ENCODE results near the gene MRPL28. TPM values are rescaled to one million over a fixed set of nuclear protein-coding genes. Genes with fewer than 3 reads are reported as not detected.
"Not testable (repeated sequence)": the region's sequence is repeated elsewhere in the genome, so short reads cannot be mapped to it uniquely, and the experiment has no call there.

MRPL28 gene
- total RNA-seq: 10 to 100 TPM; 89.0 to 90.7 TPM

DNA sequence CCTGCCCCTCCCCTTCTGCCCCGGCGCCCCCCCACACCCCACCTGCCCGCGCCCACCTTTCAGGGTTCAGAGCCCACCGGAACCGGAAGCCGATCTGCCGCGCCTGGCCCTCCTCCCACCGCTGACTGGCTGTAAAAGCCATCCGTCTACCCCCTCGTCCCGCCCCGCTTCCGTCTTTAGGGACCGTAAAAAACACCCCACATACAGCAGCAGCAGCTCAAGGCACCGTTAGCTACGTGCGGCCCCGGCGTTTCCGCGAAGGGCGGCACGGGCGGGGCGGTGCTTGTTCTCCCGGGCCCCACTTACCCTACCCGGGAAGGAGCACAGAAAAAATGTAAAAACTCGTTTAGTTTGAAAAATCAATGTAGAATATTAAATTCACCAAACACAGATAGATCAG, at the start of gene MRPL28:
Gene MRPL28 (minus strand): TSS at position 96 of the 400 bp plus-strand sequence. CDS start 320 bp downstream, outside the sequence.
- Mint-ChIP-seq H3K36me3 (peaks cover 11% of the 10 kb centered on the region), H3K4me1 (peaks cover 15% of the 10 kb centered on the region), H3K9me3 (ENCODE audit: low read depth) (no peaks in the 10 kb centered on the region), H3K27me3 (no peaks in the 10 kb centered on the region), H3K27ac (peak within 1 kb of the TSS; percentile 87), H3K4me3 (peak within 1 kb of the TSS; percentile 68)
- ATAC-seq (peak; percentile 100), DNase-seq (peak; percentile 97)
- CTCF ChIA-PET: interaction anchor here (0.7 to 1.8 kb wide), 7 partner anchors 8 to 274 kb away, joined by 3 to 11 read pairs (median 4); partner anchors contain the start of gene AXIN1

DNA sequence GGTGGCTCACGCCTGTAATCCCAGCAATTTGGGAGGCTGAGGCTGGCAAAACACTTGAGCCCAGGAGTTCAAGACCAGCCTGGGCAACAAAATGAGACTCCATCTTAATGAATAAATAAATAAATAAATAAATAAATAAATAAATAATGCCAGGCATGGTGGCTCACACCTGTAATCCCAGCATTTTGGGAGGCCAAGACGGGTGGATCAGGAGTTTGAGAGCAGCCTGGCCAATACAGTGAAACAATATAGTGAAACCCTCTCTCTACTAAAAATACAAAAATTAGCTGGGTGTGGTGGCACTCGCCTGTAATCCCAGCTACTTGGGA, 44.8 kb upstream of the MRPL28 start:
- CTCF ChIA-PET; H3K4me1 Mint-ChIP-seq; H3K27me3 Mint-ChIP-seq; H3K36me3 Mint-ChIP-seq; H3K27ac Mint-ChIP-seq; ATAC-seq; H3K9me3 Mint-ChIP-seq (ENCODE audit: low read depth); DNase-seq; H3K4me3 Mint-ChIP-seq: not testable (repeated sequence)

DNA sequence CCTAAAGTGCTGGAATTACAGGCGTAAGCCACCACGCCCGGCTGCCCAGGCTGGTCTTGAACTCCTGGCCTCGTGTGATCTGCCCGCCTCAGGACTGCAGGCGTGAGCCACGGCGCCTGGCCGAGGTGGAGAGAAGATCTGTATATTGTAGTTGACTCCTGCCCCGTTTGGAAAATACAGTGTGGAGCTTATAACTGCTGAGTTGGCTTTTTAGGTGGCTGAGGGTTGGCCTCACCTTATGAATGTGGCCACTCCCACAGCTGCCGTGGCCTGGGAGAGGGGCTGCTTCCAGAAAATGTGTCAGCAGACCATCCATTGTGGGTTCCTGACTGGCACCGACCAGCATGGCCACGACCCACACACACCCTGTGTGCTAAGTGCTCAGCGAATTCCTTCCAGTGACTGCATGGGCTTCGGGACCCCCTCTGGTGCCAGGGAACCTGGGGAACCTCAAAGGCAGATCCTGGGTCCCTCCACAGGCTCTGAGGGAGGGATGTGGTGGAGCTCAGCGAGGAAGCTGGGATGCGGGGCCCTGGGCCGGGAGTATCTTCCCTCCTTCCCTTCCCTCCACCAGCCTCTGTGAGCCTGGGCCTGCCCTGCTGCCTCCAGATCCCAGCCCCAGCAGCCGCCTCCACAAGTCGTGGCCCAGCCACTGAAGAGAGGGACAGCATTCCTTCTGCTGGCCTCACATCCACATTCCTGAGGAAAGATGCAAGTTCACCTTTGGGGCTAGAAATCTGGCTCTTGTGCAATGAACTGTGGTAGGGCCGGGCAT, 44.2 kb upstream of the MRPL28 start:
- no peaks in the 10 kb centered on the region for H3K36me3 Mint-ChIP-seq
- CTCF ChIA-PET: no interaction called here
- ATAC-seq (no peak), DNase-seq (no peak)
- no peaks in the 10 kb centered on the region for H3K4me1 Mint-ChIP-seq
- no peaks in the 10 kb centered on the region for H3K27me3 Mint-ChIP-seq
- H3K9me3 Mint-ChIP-seq (ENCODE audit: low read depth): no peaks in the 10 kb centered on the region
- no peak overlapping the region for H3K4me3 Mint-ChIP-seq
- no peak overlapping the region for H3K27ac Mint-ChIP-seq

DNA sequence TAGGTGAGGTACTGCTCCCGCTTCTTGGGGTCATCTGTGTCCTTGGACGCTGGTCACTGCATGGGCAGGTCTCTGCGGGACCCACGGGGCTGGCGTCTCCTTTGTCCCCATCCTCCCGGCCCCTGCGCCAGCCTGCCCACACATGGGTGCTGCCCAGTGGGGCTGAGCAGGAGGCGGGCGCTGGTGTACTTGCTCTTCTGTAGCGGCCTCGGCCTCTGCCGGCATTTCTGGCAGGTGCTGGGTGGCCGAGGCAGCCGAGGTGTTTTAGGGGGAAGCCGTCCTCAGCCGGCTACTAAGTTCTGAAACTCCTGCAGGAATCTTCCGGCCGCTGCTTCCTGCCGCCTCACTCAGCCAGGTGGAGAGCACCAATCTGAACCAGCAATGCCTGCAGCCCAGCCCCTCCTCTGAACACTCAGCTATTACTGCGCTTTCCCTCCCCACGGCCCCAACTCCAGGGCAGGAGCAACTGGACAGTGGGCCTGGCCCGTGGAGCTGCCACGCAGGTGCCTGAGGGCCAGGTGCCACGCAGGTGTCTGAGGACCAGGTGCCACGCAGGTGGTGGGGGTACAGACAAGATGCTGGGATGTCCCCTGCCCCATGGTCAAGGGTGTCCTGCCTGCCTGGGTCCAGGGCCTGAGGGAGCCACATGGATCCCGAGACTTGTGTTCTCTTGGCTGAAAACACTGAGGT, 41.4 kb upstream of the MRPL28 start:
- no peak overlapping the region for H3K27ac Mint-ChIP-seq
- CTCF ChIA-PET: no interaction called here
- ATAC-seq (no peak), DNase-seq (no peak)
- H3K4me1 Mint-ChIP-seq: no peaks in the 10 kb centered on the region
- H3K36me3 Mint-ChIP-seq: no peaks in the 10 kb centered on the region
- H3K9me3 Mint-ChIP-seq (ENCODE audit: low read depth): no peaks in the 10 kb centered on the region
- H3K4me3 Mint-ChIP-seq: no peak overlapping the region
- H3K27me3 Mint-ChIP-seq: no peaks in the 10 kb centered on the region

DNA sequence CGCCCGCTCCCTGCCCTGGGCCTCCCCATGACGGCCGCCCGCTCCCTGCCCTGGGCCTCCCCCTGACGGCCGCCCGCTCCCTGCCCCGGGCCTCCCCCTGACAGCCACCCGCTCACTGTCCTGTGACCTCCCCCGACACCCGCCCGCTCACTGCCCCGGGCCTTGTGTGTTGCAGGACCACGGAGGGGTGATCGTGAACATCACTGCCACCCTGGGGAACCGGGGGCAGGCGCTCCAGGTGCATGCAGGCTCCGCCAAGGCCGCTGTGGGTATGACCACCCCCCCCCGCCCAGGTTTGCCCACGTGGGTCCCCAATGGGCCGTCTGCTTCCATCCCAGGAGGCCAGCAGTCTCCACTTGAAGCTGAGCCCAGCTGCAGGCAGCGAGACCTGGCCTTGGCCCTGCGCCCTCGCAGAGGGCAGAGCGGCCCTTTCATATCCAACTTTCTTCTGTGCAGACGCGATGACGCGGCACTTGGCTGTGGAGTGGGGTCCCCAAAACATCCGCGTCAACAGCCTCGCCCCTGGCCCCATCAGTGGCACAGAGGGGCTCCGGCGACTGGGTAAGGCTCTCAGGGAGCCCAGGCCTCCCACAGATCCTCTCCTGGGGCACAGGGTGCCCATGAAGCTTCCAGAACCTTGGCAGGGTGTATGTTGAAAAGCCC, 40.3 kb upstream of the MRPL28 start:
- CTCF ChIA-PET: no interaction called here
- Mint-ChIP-seq H3K9me3 (ENCODE audit: low read depth) (no peaks in the 10 kb centered on the region), H3K36me3 (no peaks in the 10 kb centered on the region), H3K27ac (no peak overlapping the region), H3K27me3 (no peaks in the 10 kb centered on the region), H3K4me3 (no peak overlapping the region), H3K4me1 (no peaks in the 10 kb centered on the region)
- no peak for DNase-seq
- ATAC-seq: no peak

DNA sequence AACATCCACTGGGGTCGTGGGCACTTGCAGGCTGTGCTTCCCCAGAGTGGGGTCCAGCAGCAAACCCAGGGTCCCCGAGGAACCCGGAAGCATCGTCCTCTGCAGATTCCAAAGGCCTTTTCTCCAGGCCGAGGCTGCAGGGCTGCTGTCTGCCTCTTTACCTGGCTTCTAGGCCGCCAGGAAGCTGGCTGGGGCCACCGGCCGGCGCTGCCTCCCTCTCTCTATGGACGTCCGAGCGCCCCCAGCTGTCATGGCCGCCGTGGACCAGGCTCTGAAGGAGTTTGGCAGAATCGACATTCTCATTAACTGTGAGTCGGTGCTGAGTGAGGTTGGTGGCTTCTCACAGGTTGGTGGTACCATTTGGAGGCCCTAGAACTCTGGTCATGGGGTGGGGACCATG, 36.9 kb upstream of the MRPL28 start:
- ATAC-seq: no peak

DNA sequence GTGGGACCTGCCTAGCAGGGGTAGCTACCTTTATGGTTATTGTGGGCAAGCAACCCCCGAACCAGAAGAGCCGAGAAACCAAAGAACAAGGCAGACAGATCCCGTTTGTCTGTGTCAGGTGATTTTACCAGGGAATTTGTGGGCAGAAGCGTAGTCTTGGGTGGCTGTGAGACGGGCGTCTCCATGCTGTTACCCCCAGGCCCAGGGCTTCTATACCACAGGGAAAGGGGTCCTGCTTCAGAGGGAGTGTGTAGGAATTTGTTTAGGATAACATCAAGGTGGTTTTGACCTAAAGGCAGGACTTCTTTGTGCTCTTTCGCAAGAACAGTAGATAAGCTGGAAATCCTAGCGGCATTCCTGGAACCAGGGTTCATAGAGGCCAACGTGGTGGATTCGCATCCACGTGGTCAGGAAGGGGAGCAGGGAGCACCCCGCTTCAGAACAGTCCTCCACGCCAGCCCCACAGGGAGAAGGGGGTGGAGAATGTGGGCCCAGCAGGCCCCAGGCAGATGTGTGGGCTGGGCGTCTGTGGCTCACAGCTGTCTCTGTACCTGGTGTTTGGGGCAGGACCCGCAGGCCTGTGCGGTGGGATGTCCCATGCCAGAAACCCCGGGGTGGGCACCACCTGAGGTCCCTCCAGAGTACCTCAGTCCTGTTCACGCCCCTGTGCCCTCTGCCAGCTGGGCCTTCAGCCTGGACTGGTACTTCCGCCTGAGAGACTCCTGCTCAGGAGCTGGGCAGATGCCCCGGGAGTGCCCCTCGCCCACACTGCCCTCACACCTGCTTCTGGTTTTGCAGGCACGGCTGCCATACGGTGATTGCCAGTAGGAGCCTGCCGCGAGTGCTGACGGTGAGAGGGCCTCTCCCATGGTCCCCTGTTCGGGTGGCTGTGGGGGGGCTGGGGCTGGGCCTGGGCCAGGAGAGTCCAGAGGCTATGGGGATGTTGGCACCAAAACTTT, 35.5 kb upstream of the MRPL28 start:
- Mint-ChIP-seq H3K27ac (no peak overlapping the region), H3K4me1 (peaks cover 2% of the 10 kb centered on the region), H3K4me3 (no peak overlapping the region), H3K36me3 (no peaks in the 10 kb centered on the region), H3K27me3 (no peaks in the 10 kb centered on the region), H3K9me3 (ENCODE audit: low read depth) (no peaks in the 10 kb centered on the region)
- no peak for DNase-seq
- ATAC-seq: no peak
- CTCF ChIA-PET: interaction anchor here (0.6 kb wide), 1 partner anchor 159 kb away, joined by 4 read pairs; no protein-coding TSS in a partner anchor

More for the DNA sequence above, 36.9 kb upstream of the MRPL28 start:
- no peak for DNase-seq
- Mint-ChIP-seq H3K36me3 (no peaks in the 10 kb centered on the region), H3K4me3 (no peak overlapping the region), H3K4me1 (peaks cover 2% of the 10 kb centered on the region), H3K9me3 (ENCODE audit: low read depth) (no peaks in the 10 kb centered on the region), H3K27ac (no peak overlapping the region), H3K27me3 (no peaks in the 10 kb centered on the region)
- CTCF ChIA-PET: no interaction called here

DNA sequence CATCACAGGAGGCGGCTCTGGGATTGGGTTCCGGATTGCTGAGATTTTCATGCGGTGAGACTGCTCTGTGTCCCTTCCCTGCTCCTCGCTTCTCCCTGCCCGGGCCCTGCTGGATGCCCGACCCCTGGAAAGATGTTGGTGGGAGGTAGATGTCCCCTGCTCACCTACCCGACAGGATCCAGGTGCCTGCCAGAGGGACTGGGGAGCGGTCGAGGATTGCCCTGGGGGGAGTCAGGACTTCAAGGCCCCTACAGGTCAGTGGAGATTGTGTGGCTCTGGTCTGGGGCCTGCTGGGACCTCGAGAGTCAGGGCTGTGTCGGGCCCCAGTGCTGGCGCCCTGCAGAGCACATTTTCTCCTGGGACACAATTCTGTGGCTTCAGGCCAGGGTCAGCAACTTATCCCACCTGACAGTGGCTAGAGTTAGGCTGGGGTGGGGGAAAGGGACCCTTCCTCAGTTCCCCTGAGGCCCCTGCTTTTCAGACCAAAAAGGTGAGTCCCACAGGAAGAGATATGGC, 34.7 kb upstream of the MRPL28 start:
- CTCF ChIA-PET: no interaction called here
- H3K4me3 Mint-ChIP-seq: no peak overlapping the region
- no peaks in the 10 kb centered on the region for H3K9me3 Mint-ChIP-seq (ENCODE audit: low read depth)
- H3K27ac Mint-ChIP-seq: no peak overlapping the region
- ATAC-seq (no peak), DNase-seq (no peak)
- H3K36me3 Mint-ChIP-seq: no peaks in the 10 kb centered on the region
- peaks cover 9% of the 10 kb centered on the region for H3K4me1 Mint-ChIP-seq
- no peaks in the 10 kb centered on the region for H3K27me3 Mint-ChIP-seq

DNA sequence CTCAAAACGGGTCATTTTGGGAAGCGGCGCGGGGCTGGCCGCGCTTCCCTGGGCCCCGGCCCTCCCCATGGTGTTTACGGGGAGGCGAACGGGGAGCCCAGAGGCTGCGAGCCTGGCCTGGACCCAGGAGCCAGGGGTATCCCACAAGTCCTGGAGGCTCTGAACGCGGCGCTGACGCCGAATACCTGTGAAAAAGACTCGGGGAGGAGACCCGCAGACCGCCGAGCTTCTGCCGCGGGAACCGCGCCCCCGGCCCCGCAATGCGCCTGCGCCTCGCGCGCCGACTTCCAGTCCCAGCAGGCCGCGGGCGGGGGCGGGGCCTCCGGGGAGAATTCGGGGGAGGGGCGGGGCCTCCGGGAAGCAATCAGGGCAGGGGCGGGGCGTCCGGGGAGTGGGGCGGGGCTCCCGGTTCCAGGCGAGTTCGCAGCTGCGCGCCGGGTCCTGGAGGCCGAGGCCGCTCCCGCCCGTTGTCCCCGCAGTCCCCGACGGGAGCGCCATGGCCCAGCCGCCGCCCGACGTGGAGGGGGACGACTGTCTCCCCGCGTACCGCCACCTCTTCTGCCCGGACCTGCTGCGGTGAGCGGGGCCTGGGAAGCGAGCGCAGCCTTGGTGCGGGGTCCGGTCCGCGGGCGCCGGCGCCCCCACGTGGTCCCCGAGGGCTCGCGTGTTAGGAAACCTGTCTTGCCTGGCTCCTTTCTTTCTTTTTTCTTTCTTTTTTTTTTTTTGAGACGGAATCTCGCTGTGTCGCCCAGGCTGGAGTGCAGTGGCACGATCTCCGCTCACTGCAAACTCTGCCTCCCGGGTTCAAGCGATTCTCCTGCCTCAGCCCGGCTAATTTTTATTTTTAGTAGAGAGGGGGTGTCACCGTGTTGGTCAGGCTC, 31.4 kb upstream of the MRPL28 start, which contains the start of gene DECR2:
Gene DECR2 (plus strand): TSS at position 418 of the 881 bp plus-strand sequence. CDS start 79 bp downstream, at position 497.
- Mint-ChIP-seq H3K36me3 (no peaks in the 10 kb centered on the region), H3K27ac (peak within 1 kb of the TSS; percentile 83), H3K4me1 (peaks cover 10% of the 10 kb centered on the region), H3K4me3 (peak within 1 kb of the TSS; percentile 81), H3K27me3 (peaks cover 8% of the 10 kb centered on the region), H3K9me3 (ENCODE audit: low read depth) (no peaks in the 10 kb centered on the region)
- DNase-seq (peak; percentile 98), ATAC-seq (peak; percentile 86)
- CTCF ChIA-PET: interaction anchor here (0.7 to 2.0 kb wide), 7 partner anchors 9 to 295 kb away, joined by 3 to 10 read pairs (median 4); partner anchors contain the start of gene RAB11FIP3

DNA sequence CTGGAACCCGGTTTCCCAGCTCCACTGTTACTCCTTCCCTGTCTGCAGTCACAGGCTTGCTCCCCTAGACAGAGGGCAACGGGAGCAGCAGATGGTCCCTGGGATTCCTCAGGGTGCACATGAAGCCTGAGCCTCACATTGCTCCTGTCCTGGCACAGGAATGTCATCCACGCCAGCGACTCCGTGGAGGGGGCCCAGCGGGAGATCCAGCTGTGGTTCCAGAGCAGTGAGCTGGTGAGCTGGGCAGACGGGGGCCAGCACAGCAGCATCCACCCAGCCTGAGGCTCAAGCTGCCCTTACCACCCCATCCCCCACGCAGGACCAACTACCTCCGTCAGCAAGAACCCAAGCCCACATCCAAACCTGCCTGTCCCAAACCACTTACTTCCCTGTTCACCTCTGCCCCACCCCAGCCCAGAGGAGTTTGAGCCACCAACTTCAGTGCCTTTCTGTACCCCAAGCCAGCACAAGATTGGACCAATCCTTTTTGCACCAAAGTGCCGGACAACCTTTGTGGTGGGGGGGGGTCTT, 29.8 kb upstream of the MRPL28 start:
- H3K9me3 Mint-ChIP-seq (ENCODE audit: low read depth): no peaks in the 10 kb centered on the region
- DNase-seq: no peak
- H3K27me3 Mint-ChIP-seq: peaks cover 17% of the 10 kb centered on the region
- CTCF ChIA-PET: interaction anchor here (1.2 kb wide), 1 partner anchor 293 kb away, joined by 5 read pairs; no protein-coding TSS in a partner anchor
- no peak overlapping the region for H3K27ac Mint-ChIP-seq
- peaks cover 14% of the 10 kb centered on the region for H3K4me1 Mint-ChIP-seq
- peak overlapping the region; percentile 81 for H3K4me3 Mint-ChIP-seq
- ATAC-seq: no peak
- H3K36me3 Mint-ChIP-seq: no peaks in the 10 kb centered on the region

DNA sequence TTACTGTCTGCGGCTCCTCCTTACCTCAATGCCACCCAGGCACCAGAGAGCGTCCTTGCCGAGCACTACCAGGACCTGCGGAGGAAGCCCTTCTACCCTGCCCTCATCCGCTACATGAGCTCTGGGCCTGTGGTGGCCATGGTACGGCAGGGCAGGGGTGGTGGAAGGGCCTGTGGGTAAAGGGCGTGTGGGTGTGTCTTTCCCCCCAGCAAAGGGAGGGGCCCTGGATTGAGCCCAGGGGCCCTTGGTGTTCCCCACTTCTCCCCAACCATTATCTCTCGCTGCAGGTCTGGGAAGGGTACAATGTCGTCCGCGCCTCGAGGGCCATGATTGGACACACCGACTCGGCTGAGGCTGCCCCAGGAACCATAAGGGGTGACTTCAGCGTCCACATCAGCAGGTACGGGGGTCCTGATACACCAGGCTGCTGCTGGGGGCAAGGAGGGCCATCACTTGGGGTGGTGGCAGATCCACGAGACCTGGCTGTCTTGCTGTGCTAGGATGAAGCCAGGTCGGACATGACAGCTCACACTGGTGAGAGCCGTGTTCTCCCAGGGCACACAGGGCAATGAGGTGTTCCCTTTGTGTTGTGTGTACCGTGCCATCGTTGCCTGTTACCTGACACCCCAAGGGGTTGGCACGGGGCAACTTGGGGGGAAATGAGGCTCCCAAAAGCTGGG, 29.1 kb upstream of the MRPL28 start:
- DNase-seq: no peak
- no peak for ATAC-seq
- Mint-ChIP-seq H3K4me3 (no peak overlapping the region), H3K4me1 (peaks cover 14% of the 10 kb centered on the region), H3K9me3 (ENCODE audit: low read depth) (no peaks in the 10 kb centered on the region), H3K27ac (no peak overlapping the region), H3K36me3 (no peaks in the 10 kb centered on the region), H3K27me3 (peaks cover 17% of the 10 kb centered on the region)
- CTCF ChIA-PET: no interaction called here

Data from activated CD8-positive, alpha-beta memory T cell treated with anti-CD3 and anti-CD28 coated beads, Interleukin-2, amount 10 ng/mL, durations not matched to agents 7 days and 5 days (primary cell).